HG03575 (cell line): Measurements from ENCODE around the gene MESP2.

ENCODE experiments used
- ATAC-seq: cut with Tn5 transposase; IDR thresholded peaks from one replicate; pipeline ENCODE4 v1.9.1; 2021; ENCODE audit not compliant: unreplicated experiment, insufficient number of reproducible peaks, low FRiP score; ENCODE audit errors: extremely low read depth

MESP2 gene, protein sequence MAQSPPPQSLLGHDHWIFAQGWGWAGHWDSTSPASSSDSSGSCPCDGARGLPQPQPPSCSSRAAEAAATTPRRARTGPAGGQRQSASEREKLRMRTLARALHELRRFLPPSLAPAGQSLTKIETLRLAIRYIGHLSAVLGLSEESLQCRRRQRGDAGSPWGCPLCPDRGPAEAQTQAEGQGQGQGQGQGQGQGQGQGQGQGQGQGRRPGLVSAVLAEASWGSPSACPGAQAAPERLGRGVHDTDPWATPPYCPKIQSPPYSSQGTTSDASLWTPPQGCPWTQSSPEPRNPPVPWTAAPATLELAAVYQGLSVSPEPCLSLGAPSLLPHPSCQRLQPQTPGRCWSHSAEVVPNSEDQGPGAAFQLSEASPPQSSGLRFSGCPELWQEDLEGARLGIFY

DNA sequence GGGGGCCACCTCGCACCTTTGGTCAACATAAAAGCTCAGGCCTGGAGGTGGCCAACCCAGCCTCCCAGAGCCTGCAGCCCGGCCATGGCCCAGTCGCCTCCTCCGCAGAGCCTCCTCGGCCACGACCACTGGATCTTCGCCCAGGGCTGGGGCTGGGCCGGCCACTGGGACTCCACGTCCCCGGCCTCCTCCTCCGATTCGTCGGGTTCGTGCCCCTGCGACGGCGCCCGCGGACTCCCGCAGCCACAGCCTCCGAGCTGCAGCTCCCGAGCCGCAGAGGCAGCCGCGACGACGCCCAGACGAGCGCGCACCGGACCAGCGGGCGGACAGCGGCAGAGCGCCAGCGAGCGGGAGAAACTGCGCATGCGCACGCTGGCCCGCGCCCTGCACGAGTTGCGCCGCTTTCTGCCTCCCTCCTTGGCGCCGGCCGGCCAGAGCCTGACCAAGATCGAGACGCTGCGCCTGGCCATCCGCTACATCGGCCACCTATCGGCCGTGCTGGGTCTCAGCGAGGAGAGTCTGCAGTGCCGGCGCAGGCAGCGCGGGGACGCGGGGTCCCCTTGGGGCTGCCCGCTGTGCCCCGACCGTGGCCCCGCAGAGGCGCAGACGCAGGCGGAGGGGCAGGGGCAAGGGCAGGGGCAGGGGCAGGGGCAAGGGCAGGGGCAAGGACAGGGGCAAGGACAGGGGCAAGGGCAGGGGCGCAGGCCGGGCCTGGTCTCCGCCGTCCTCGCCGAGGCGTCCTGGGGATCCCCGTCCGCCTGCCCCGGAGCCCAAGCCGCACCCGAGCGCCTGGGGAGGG, at the start of gene MESP2:
TSS of gene MESP2 (plus strand) at position 59 of the 799 bp plus-strand sequence. CDS start at position 85, 26 bp downstream.
- no peak for ATAC-seq

DNA sequence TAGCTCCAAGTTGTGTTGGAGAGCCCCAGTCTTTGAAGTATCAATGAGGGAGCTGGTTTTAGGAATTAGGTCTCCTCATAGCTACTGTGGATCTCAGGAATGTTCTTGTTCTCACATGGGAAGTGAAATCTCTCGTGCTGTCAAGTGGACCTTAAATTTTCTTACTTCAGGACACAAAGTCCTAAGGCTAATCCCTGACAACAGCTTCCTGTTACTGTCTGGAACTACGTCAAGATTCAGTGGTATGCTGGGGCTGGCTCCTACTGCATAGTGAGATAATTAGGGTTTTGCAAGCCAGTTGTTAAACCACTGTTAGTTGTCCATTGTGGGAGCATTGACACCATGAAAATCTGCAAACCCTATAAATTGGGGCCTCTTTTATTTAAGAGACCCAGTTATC, 47.9 kb upstream of the MESP2 start:
- no peak for ATAC-seq

DNA sequence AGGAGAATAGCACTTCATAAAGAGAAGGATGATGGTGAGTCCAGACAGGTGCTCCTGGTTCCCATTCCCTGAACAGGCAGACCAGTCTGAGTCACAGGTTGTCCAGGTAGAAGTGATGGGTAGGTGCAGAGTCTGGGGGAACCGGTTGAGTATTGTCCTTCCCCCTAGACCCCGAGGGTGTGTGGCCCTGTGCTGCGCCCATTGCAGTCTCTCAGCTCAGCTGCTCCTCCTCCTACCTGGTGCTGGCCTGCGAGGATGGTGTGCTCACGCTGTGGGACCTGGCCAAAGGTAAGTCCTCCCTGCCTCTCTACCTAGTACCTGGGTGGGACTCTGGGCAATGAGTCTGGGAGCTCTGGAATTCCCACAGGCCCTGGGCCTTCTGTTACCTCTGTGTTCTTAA, 44.9 kb upstream of the MESP2 start:
- no peak for ATAC-seq

DNA sequence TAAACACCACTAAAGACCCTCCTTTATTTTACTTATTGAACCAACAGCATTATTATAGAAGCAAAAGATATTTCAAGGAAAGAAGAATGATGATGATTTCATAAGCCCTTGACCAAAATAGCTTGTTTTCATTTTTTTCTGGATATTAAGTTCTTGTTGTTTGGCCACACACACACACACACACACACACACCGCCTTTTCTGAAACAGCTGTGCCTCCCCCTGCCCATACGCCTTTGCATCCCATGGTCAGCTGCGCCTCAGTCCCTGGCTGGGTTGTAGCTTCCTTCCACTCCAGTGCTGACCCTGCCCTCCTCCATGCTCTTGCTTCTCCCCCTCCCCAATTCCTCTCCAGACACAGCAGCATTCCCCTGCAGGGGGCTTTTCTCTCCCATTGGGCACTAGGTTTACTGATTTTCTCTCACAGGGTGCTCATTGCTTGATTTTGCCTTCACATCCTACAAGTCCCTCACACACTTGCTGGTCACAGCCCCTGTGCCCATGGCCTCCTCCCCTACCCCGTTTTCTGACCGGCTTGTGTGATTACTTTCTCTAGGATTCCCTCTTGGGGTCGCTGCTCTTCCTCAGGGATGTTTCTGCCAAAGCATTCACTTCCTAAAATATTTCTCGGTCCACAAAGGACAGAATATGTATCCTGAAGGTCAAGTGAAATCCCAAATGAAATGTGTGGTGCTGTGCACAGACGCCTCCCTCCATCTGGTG, 43.5 kb upstream of the MESP2 start:
- no peak for ATAC-seq

DNA sequence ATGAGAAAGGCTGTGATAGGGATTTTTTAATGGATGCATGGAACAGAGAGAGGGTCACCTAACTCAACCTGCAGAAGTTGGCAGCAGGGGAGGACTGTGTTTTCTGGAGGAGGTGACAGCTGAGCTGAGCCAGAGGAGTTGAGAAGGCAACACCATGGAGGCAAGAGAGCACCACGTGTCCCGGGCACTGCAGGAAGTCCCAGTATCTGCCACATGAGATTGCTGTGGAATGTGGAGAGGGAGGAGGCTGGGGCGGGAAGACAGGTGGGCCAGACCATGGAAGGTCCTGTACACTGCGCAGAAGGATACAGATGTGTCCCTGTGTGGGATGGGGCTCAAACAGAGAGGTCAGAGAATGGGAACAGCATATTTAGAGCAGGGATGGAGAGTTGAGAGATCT, 40.4 kb upstream of the MESP2 start:
- no peak for ATAC-seq

DNA sequence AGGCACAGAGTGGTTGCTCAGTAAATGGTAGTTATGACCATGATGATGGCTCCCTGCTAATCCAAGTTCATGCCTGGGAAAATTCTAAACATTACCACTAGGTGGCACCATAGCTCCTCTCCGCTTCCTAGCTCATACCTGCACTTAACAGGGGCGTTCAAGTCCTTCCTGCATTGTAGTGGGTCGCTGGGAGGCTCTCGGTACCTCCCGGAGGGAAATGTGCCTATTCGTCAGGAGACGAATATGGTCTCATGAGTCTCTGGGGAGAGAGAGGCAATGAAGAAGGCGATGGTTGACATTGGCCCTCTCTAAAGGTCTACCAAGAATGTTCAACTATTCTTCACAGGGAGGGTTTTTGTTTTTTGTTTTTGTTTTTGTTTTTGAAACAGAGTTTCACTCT, 36.0 kb upstream of the MESP2 start:
- ATAC-seq: no peak

DNA sequence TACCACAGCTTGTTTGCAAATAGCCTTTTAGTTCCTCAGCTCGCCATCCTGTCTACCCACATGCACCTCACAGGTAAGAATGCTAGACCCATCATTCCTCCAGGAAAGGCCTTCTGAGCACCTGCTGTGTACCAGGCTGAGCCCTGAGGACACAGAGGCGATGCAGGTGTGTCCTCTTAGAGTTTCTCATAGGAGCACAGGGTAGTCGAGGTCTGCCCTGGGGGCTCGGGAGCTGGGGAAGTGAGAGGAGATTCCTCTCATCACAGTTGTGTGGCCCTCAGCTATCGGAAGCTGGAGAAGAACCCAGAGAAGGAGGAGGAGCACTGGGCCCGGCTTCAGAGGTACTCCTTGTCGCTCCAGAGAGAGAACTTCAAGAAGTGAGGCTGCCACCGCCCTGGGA, 33.1 kb upstream of the MESP2 start:
- no peak for ATAC-seq

DNA sequence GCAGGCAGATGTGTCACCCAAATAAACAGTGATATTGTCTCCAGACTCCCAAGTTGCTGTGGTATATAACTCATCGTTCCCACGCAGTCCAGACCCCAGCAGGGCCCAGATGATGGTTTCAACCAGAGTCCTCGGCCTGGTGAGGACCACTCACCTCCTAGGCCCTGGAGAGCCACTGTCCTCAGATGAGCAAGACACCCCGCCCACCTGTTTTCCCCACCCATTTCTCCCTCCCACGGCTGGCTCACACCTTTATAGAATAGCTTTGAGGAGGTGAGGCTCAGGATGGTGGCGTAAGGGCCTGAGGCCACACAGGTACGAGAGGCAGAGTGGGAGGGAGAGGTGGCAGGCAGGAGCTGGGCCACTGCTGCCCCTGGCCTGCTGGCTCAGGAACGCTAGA, 32.5 kb upstream of the MESP2 start:
- no peak for ATAC-seq

DNA sequence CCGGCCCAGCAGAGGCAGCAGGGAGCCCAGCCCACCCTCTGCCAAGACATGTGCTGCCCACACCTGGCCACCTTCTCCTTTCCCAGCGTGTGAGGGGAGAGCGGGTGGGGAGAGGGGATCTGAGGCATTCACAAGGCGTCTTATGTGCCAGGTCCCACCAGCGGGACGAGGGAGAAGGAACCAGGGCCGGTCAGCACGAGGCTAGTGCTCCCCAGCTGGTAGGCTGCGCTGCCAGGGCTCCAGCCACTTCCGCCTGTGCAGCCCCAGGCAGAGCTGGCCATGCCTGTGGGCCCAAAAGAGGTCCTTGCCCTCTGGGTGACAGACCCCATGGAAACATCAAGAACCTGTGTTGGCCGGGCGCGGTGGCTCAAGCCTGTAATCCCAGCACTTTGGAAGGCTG, 31.0 kb upstream of the MESP2 start:
- ATAC-seq: no peak

DNA sequence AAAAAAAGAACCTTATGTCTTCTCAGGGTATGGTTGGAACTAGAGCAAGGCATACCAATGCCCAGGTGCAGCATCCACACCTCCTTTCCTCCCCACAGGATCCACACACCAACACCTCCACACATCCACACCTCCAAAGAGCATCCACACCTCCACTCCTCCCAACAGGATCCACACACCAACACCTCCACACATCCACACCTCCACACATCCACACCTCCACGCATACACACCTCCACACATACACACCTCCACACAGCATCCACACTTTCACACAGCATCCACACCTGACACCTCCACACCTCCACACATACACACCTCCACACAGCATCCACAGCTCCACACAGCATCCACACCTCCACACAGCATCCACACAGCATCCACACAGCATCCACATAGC, 30.4 kb upstream of the MESP2 start:
- ATAC-seq: no peak

DNA sequence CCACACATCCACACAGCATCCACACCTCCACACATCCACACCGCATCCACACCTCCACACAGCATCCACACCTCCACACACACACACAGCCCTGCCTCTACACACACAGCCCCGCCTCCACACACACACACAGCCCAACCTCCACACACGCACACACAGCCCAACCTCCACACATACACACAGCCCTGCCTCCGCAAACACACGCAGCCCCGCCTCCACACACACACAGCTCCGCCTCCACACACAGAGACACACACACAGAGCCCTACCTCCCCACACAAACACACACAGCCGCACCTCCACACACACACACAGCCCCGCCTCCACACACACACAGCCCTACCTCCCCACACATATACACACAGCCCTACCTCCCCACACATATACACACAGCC, 29.7 kb upstream of the MESP2 start:
- no peak for ATAC-seq

DNA sequence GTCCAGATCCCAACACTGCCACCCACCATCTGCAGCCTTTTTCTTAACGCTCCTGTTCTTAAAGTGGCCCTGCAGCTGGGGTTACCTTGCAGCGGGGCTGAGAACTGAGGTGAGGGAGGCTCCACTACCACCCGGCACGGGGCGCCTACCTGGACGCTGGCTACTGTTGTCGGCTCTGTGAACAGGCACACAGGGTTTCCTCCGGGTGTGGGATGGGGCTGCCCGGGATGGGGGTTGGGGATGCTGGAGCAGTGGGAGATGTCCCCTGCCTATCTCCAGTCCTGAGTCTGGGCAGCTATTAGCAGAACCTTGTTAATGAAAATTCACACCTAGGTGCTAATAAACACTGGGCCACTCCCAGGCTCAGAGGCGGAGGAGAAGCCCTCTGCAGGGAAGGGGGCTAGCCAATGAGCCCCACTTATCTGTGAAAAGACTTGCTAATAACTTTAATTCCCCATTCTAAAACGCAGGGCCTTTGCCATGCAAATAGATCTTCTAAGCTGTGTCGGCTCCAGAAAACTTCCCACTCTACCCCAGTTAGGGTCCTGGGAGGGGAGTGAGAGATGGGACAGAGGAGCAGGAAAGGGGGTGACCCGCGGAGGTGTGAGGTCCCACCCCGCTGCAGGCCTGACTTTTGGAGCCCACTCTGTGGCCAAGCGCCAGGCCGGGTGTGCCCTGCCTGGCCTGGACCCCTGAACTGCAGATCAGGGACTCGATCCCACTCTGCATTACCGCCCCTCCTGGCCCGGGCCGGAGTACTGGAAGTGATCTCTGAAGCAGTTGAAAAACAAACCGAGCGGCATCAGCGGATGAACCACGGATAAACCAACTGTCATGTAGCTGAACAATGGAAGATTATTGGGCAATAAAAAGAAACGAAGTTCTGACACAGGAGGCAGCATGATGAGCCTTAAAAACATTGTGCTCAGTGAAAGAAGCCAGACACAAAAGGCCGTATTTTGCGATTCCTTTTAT, 28.1 kb upstream of the MESP2 start:
- no peak for ATAC-seq

DNA sequence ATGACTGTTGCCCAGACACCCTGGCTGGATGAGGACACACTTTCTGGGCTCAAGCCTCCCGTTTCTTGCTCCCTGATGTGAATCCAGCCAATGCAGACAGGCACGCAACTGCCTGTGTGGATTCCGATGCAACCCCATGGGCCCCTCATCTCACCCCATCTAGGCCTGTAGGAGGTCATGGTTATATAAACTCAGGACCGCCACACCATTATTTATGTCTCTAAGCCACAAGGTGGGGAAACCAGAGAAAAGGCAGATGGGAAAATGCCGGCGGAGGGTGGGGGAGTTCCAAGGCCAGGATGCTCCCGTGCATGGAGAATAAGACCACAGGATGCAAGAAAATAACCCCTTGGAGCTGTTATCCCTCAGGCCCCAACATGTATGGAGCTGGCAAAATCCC, 27.1 kb upstream of the MESP2 start:
- no peak for ATAC-seq

DNA sequence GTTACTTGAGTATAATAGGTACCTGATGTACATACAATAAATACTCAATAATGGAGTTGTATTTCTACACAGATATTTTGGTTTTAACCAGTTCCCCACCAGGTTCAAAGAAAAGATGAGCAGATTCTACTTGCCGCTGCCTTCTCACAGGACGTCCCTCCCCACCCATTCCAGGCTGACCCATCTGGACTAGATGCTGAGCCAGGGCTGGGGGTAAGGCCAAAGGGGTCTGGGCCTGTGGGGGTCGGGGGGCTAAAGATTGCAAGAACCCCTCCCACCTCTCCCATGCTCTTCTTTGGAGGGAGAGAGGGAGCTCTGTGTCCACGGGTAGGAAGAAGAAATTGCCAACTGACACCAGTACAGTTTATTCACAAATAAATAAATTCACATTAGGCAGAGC, 26.6 kb upstream of the MESP2 start:
- no peak for ATAC-seq

DNA sequence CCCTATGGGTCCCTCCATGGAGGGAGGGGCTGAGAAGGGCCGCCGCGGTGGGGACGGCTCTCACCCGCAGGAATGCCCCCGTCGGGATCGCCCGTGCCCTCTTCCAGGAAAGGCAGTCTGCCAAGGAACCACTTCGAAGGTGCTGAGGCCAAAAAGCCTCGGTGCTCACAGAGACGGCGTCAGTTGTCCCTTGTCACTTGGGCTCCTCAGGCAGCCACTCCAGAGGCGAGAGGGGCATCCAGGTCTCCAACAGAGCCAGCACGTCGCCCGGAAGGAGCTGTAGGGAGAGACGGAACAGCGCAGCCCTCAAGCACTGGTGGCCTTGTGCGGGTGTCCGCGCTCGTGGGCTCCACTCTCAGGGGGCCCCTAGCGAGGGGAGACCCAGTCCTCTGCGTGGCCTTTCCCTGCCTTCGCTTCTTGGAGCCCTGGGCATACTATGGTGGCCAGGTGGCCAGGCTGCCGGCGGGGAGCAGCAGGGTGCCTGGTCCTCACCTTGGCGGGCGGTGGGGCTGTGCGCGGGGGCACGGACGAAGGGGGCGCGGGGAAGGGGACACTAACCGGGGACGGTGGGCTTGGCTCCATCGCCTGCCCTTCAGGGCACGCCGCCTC, 26.1 kb upstream of the MESP2 start:
- ATAC-seq: no peak

DNA sequence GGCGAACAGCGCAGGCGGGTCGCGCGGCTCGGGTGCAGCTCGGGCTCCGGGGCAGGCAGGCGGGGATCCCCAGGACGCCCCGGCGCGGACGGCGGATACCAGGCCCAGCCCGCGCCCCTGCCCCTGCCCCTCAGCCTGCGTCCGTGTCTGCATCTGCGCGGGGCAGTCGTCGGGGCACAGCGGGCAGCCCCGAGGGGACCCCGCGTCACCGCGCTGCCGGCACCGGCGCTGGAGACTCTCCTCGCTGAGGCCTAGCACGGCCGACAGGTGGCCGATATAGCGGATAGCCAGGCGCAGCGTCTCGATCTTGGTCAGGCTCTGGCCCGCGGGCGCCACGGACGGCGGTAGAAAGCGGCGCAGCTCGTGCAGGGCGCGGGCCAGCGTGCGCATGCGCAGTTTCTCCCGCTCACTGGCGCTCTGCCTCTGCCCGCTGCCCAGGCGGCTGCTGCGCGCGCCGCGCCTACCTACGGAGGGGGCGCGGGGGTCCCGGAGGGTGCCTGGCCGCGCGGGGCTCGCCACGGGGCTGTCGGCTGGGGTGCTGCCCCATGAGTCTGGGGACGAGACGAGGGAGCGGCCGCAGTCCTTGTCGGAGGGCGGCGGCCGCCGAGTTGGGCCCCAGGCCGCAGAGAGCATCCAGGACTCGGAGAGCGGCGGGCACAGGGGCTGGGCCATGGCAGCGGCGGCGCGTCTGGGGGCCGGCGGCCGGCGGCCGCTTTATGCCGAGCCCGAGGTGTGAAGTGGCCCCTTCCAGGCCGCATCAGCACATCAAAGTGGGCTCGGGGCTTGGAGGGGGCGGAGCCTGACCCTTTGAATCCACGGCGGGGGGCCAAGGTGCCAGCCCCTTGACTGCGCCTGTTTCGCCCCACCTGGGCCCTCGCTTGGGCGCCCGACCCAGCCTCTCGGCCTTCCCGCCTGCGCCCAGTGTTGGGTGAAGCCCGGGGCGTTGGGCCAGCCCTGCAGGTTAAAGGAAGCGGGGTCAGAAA, 25.3 kb upstream of the MESP2 start, which contains the start of gene MESP1:
TSS of gene MESP1 (minus strand) at position 690 of the 983 bp plus-strand sequence. CDS start at position 672, 18 bp downstream.
- peak; percentile 70 for ATAC-seq

DNA sequence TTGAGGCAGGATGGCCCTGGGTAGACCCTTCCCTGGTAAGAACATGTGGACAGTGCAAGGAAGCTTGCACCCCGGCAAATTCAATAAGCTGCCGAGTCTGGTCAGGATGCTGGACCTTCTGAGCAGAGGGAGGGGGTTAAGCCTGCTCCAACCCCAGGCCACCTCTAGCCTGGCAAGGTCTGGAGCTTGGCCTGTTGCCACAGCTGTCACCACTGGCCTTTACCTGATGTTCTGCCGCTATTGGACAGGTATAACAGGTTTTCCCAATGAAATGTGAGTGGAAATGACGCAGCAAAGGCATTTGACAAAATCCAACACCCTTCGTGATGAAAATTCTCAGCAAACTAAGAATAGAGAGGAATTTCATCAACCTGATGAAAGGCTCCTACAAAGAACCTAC, 24.4 kb upstream of the MESP2 start:
- ATAC-seq: no peak
